Natural killer cell (primary cell): ENCODE measurements around the gene FRAS1. TPM values are rescaled to one million over a fixed set of nuclear protein-coding genes. Genes with fewer than 3 reads are reported as not detected.

Experiments
- ATAC-seq, 3 donors: fragments of 150-1000 bp in 2 of 3; fragments of 200-7000 bp in 1 of 3; cut with Tn5 transposase; 1 replicate in 1 of 3; 2 replicates in 2 of 3; pipeline ENCODE4 v1.10.0; 2021; ENCODE audit warnings: mild to moderate bottlenecking in 2 of 3, moderate library complexity in 2 of 3
- DNase-seq, 2 donors: peaks; one replicate each; pipeline versions ENCODE4 v3.0.0 to v3.0.0-alpha.2; 2013 to 2021; ENCODE audit warnings: mixed read lengths in 1 of 2
- H3K27ac ChIP-seq: one replicate; pipeline ENCODE4 v1.5.1; 2013; ENCODE audit warnings: mild to moderate bottlenecking, low read length
- H3K27me3 ChIP-seq: one replicate; pipeline ENCODE4 v1.6.1; 2013; ENCODE audit warnings: low read length; ENCODE audit not compliant: control insufficient read depth, insufficient read depth
- H3K36me3 ChIP-seq: one replicate; pipeline ENCODE4 v1.6.1; 2013; ENCODE audit warnings: low read length; ENCODE audit not compliant: control insufficient read depth, insufficient read depth
- H3K4me1 ChIP-seq: one replicate; pipeline ENCODE4 v1.6.1; 2013; ENCODE audit warnings: low read length; ENCODE audit not compliant: control insufficient read depth, insufficient read depth
- H3K4me3 ChIP-seq: one replicate; pipeline ENCODE4 v1.5.1; 2013; ENCODE audit warnings: low read length
- H3K9me3 ChIP-seq: one replicate; pipeline ENCODE4 v1.6.1; 2013; ENCODE audit warnings: low read length; ENCODE audit not compliant: control insufficient read depth, insufficient read depth
- H3K27ac Mint-ChIP-seq, 2 donors: one replicate each; pipeline ENCODE4 v1.8.0; 2022; ENCODE audit warnings: mild to moderate bottlenecking in 2 of 2, mixed read lengths in 2 of 2, moderate library complexity in 1 of 2
- H3K27me3 Mint-ChIP-seq, 2 donors: one replicate each; pipeline ENCODE4 v1.8.0; 2022; ENCODE audit warnings: low read depth in 2 of 2, mixed read lengths in 2 of 2
- H3K36me3 Mint-ChIP-seq: one replicate; pipeline ENCODE4 v1.8.0; 2022; ENCODE audit warnings: mixed read lengths
- H3K4me1 Mint-ChIP-seq, 2 donors: one replicate each; pipeline ENCODE4 v1.8.0; 2022; ENCODE audit warnings: mixed read lengths in 2 of 2
- H3K4me3 Mint-ChIP-seq: one replicate; pipeline ENCODE4 v1.8.0; 2022; ENCODE audit warnings: mild to moderate bottlenecking, moderate library complexity, mixed read lengths
- H3K9me3 Mint-ChIP-seq, 2 donors: one replicate each; pipeline ENCODE4 v1.8.0; 2022; ENCODE audit warnings: mixed read lengths in 2 of 2
- WGBS: methylation state at CpG from one replicate; pipeline ENCODE4 v1.1.7; 2013; ENCODE audit warnings: missing lambda C conversion rate; ENCODE audit not compliant: insufficient coverage; 5-methylcytosine and 5-hydroxymethylcytosine counted together
- intact Hi-C: fragments of 100-400 bp; cut with micrococcal nuclease; formaldehyde crosslinking; loops from one replicate; pipeline ENCODE4 v1.14.2; 2022
- total RNA-seq, 4 donors: library from RNA; stranded (reverse); fragments of 120-200 nt in 1 of 4; gene quantifications; one replicate each; pipeline versions ENCODE4 v1.2.3 to v1.2.4, GENCODE V29; 2013 to 2022
- TF ChIP-seq, protein P1 (sequence below): fragments of 200-600 bp; IDR thresholded peaks from one replicate; pipeline ENCODE4 v1.8.0; 2022; ENCODE audit warnings: antibody characterized with exemption

The FRAS1 gene
- total RNA-seq, 3 donors from 2014 or later (not counting 1 experiment from before 2014, with no cell fraction given), result 0.15 to 0.31 TPM; not detected in 1

- Mint-ChIP-seq H3K27me3 (peaks cover 19 to 24% of the 10 kb centered on the region in 2 donors), H3K9me3 (peaks cover 4 to 6% of the 10 kb centered on the region in 2 donors), H3K27ac (no peak overlapping the region), H3K4me3 (no peak overlapping the region), H3K4me1 (no peaks in the 10 kb centered on the region), H3K36me3 (no peaks in the 10 kb centered on the region)
- ATAC-seq (no peak), DNase-seq (no peak)
- H3K9me3 ChIP-seq, result no peaks in the 10 kb centered on the region
- H3K4me1 ChIP-seq, result no peaks in the 10 kb centered on the region
- no peaks in the 10 kb centered on the region for H3K36me3 ChIP-seq
- intact Hi-C loops, result no loop called here
- H3K27me3 ChIP-seq, result no peaks in the 10 kb centered on the region
- H3K27ac ChIP-seq, result no peak overlapping the region
- H3K4me3 ChIP-seq, result no peak overlapping the region
- TF ChIP-seq, protein P1, sequence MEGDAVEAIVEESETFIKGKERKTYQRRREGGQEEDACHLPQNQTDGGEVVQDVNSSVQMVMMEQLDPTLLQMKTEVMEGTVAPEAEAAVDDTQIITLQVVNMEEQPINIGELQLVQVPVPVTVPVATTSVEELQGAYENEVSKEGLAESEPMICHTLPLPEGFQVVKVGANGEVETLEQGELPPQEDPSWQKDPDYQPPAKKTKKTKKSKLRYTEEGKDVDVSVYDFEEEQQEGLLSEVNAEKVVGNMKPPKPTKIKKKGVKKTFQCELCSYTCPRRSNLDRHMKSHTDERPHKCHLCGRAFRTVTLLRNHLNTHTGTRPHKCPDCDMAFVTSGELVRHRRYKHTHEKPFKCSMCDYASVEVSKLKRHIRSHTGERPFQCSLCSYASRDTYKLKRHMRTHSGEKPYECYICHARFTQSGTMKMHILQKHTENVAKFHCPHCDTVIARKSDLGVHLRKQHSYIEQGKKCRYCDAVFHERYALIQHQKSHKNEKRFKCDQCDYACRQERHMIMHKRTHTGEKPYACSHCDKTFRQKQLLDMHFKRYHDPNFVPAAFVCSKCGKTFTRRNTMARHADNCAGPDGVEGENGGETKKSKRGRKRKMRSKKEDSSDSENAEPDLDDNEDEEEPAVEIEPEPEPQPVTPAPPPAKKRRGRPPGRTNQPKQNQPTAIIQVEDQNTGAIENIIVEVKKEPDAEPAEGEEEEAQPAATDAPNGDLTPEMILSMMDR, result no peak
- 97% methylated on average over 1 of the region's 1 CpG for WGBS
Observed at GRCh38 chr4:78129383-78130108, 72.4 kb downstream of the FRAS1 start.

- Histone ChIP-seq H3K4me1 (no peaks in the 10 kb centered on the region), H3K36me3 (no peaks in the 10 kb centered on the region), H3K27me3 (no peaks in the 10 kb centered on the region), H3K4me3 (no peak overlapping the region), H3K27ac (no peak overlapping the region), H3K9me3 (no peaks in the 10 kb centered on the region)
- no peak overlapping the region for H3K4me3 Mint-ChIP-seq
- TF ChIP-seq, protein P1, result no peak
- H3K4me1 Mint-ChIP-seq, result no peaks in the 10 kb centered on the region
- WGBS, result 88% methylated on average over 3 of the region's 3 CpGs
- DNase-seq (no peak), ATAC-seq (no peak)
- H3K9me3 Mint-ChIP-seq, result peaks cover 4 to 6% of the 10 kb centered on the region in 2 donors
- H3K27ac Mint-ChIP-seq, result no peak overlapping the region
- no peaks in the 10 kb centered on the region for H3K36me3 Mint-ChIP-seq
- intact Hi-C loops, result no loop called here
- H3K27me3 Mint-ChIP-seq, result peaks cover 27 to 33% of the 10 kb centered on the region in 2 donors
Observed at GRCh38 chr4:78131403-78131802, 74.3 kb downstream of the FRAS1 start.

- Mint-ChIP-seq H3K4me3 (no peak overlapping the region), H3K27ac (no peak overlapping the region), H3K27me3 (peaks cover 17 to 41% of the 10 kb centered on the region in 2 donors), H3K4me1 (no peaks in the 10 kb centered on the region), H3K36me3 (peaks cover 2% of the 10 kb centered on the region), H3K9me3 (peaks cover 0 to 2% of the 10 kb centered on the region in 2 donors)
- H3K27ac ChIP-seq, result no peak overlapping the region
- intact Hi-C loops, result no loop called here
- TF ChIP-seq, protein P1, result no peak
- 82% methylated on average over 8 of the region's 8 CpGs for WGBS
- no peak for DNase-seq
- no peaks in the 10 kb centered on the region for H3K4me1 ChIP-seq
- no peaks in the 10 kb centered on the region for H3K36me3 ChIP-seq
- no peaks in the 10 kb centered on the region for H3K27me3 ChIP-seq
- ATAC-seq, result no peak
- H3K9me3 ChIP-seq, result no peaks in the 10 kb centered on the region
- no peak overlapping the region for H3K4me3 ChIP-seq
Observed at GRCh38 chr4:78136109-78137081, 79.3 kb downstream of the FRAS1 start.
